Measurements from ENCODE around the gene LPCAT1.

- TF ChIP-seq CTCF (IDR thresholded peaks at IDR 0.05) (no peak), EP300 (IDR thresholded peaks at IDR 0.05) (no peak)
These were observed 11.9 kb downstream of the LPCAT1 start for GRCh38 chr5:1511651-1512540.

All from tibial nerve (tissue), 4 donors.